Measurements from ENCODE around the gene MAD1L1.

GRCh38 chr7:2098496-2098895 is 134.2 kb downstream of the MAD1L1 start:
- no peak for TF ChIP-seq CTCF (IDR thresholded peaks at IDR 0.05 in 8 of 11, conservative IDR thresholded peaks at IDR 0.05 in 3 of 11)
- no peak for TF ChIP-seq POLR2AphosphoS5 (IDR thresholded peaks at IDR 0.05)
- no peak for TF ChIP-seq POLR2A (IDR thresholded peaks at IDR 0.05)
